HG02588 (cell line): Measurements from ENCODE around the gene CDK5.

ENCODE experiments used
- ATAC-seq: cut with Tn5 transposase; IDR thresholded peaks from one replicate; pipeline ENCODE4 v1.9.1; 2021; ENCODE audit warnings: mild to moderate bottlenecking, moderate library complexity; ENCODE audit not compliant: unreplicated experiment

The CDK5 gene

DNA sequence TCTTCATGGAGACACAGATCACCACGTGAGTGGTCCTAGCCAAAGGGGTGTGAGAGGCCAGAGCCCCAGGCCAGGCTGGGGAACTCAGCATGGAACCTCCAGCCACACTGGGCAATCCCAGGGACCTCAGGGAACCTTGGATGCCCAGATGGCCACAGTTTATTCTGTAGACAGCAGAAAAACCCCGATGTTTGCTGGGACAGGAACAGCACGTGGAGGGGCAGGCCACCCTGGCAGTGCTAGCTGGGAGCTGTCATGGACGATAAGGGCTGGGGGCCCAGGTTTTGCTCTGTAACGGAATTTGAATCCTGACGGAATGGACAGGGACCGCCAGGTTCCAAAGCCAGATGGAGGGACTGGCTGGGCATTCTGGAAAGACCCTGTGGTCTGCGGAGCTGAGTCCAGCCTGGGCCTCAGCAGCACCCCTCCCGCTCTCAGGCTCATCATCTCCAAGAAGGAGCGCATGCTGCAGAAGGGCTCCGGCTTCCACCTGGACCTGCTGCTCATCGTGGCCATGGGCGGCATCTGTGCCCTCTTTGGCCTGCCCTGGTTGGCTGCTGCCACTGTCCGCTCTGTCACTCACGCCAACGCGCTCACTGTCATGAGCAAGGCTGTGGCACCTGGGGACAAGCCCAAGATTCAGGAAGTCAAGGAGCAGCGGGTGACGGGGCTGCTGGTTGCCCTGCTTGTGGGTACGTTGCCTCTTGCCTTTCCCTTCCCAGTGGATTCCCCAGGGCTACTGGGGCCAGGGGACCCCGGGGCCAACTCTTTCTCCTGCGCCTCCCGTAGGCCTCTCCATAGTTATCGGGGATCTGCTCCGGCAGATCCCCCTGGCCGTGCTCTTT lies 17.3 kb upstream of the CDK5 start:
- no peak for ATAC-seq

DNA sequence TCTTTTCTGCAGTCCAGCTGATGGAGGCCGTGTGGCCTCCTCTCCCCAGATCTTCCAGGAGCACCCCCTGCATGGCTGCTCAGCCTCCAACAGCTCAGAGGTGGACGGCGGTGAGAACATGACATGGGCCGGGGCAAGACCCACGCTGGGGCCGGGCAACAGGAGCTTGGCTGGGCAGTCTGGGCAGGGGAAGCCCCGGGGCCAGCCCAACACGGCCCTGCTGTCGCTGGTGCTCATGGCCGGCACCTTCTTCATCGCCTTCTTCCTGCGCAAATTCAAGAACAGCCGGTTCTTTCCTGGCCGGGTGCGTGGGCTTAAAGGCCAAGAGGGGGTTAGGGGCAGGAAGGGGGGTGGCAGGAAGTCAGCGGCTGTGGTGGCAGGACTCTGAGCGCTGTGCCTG lies 16.3 kb upstream of the CDK5 start:
- no peak for ATAC-seq

DNA sequence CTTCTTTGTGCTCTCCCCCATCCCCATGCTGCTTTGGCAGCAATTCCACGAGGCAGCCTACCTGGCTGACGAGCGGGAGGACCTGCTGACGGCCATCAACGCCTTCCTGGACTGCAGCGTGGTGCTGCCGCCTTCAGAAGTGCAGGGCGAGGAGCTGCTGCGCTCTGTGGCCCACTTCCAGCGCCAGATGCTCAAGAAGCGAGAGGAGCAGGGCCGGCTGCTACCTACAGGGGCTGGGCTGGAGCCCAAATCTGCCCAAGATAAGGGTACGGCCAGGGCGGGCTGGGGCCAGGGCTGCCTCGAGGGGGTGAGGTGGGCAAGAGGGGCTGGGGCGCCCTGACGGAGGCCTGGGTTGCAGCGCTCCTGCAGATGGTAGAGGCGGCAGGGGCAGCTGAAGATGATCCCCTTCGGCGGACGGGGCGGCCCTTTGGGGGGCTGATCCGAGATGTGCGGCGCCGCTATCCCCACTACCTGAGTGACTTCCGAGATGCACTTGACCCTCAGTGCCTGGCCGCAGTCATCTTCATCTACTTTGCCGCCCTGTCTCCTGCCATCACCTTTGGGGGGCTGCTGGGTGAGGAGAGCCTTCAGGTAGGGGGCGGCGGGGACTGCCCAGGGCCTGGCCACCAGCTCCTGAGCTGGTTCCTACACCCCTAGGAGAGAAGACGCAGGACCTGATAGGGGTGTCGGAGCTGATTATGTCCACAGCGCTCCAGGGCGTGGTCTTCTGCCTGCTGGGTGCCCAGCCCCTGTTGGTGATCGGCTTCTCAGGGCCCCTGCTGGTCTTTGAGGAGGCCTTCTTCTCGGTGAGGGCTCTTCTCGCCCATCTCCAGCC lies 13.6 kb upstream of the CDK5 start:
- ATAC-seq = no peak

DNA sequence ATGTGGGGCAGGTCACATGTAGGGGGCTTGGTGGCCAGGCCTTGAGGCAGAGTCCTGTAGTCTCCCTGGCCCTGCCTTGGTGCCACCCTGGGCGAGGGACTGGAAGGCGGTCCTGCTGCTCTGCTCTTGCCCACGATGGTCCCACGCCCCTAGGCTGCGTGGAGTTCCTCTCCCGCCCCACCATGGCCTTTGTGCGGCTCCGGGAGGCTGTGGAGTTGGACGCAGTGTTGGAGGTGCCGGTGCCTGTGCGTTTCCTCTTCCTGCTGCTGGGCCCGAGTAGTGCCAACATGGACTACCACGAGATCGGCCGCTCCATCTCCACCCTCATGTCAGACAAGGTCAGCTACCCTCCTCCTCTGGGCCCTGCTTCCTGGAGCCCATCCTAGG lies 12.9 kb upstream of the CDK5 start:
- ATAC-seq = no peak

DNA sequence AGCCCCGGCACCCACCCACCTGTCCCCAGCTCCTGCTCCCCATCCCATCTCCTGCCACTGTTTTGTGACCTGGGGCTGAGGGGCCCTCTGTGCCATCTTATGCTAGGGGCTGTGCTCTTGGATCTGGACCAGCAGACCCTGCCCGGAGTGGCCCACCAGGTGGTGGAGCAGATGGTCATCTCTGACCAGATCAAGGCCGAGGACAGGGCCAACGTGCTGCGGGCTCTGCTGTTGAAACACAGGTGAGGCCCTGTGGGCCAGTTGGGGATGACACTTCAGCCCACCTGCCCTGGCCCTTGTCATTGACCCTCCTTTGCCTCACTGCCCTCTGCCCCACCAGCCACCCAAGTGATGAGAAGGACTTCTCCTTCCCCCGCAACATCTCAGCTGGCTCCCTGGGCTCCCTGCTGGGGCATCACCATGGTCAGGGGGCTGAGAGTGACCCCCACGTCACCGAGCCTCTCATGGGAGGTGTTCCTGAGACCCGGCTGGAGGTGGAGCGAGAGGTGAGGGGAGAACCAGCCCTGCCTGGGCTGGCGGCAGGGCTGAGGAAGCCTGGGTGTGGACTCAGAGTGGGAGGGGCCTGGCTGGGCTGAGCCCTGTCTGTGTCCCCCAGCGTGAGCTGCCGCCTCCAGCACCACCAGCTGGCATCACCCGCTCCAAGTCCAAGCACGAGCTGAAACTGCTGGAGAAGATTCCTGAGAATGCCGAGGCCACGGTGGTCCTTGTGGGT lies 12.3 kb upstream of the CDK5 start:
- no peak for ATAC-seq

DNA sequence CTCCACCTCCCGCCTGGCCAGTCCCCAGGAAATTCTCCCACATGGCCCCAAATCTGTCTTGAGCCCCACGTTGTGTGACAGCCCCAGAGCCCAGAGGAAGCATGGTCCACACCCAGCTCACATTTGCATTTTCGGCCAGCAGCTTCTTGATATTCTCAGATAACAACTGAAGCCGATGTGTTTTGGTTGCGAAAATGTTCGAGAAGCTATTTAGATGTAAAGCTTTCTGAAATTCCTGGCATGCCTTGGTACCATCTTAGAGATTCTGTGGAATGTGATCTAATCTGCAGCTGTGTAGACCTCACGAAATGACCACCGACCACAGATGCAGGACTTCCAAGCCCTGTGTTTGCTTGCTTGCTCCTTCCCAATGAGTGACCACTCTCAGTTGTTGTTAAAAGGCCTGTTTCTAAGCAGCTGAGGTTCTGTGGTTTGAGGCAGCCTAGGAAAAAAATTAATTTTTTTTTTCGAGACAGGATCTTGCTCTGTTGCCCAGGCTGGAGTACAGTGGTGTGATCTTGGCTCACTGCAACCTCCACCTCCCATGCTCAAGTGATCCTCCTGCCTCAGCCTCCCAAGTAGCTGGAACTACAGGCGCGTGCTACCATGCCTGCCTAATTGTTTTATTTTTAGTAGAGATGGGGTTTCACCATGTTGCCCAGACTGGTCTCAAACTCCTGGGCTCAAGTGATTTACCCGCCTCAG lies 10.5 kb upstream of the CDK5 start:
- ATAC-seq = no peak

DNA sequence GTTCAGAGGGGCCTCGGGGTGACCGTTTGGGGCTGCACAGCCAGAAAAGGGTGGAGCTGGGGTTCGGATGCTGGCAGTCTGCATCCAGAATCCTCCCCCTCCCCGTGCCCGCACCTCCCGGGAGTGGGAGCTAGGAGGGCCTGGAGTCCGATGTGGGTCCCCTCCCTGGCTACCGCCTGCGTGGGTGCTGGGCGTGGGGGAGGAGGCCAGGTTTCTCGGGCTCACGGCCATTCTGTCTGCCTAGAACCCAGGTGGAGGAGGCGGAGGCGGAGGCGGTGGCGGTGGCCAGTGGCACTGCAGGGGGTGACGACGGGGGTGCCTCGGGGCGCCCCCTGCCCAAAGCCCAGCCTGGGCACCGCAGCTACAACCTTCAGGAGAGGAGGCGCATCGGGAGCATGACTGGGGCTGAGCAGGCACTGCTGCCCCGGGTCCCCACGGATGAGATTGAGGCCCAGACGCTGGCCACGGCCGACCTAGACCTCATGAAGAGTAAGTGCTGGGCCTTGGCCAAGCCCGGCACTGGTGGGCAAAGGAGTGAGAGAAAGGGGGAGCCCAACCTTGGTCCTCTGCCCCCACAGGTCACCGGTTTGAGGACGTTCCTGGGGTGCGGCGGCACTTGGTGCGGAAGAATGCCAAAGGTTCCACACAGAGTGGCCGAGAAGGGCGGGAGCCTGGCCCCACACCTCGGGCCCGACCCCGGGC lies 8.7 kb upstream of the CDK5 start:
- no peak for ATAC-seq

DNA sequence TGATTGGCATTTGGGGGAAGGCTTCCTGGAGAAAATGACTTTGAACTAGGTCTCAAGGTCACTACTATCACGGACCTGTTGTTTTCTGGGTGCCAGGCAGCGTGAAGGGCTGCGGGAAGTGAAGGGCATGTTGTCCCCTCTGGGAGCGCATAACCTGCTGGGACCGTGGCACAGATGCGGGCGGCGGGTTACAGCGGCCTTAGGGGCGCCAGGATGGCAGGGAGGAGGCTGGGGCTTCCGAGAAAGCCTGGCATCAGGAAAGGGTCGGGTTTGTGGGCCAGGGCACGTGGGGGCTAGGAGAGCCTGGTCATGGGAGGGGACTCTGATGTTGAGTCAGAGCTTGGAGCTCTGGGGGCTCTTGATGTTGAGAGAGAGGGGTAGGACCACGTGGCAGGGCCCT lies 7.8 kb upstream of the CDK5 start:
- ATAC-seq = no peak

DNA sequence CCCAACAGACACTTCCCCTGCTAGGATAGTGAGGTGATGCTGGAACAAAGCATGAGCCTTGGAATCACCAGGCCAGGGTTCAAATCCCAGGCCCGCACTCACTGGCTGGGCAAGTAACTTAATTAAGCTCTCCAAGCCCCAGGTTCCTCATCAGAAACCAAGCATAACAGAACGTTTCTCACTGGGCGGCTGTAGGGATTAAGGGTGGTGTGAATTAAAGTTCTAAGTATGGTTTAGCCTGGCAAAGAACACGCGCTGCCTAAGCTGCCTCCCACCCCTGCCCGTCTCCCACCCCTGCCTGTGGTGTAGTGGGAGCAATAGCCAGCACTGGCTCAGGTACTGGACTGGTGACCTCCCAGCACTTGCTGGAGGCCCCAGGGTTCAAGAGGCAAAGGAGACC lies 7.3 kb upstream of the CDK5 start:
- ATAC-seq = no peak

DNA sequence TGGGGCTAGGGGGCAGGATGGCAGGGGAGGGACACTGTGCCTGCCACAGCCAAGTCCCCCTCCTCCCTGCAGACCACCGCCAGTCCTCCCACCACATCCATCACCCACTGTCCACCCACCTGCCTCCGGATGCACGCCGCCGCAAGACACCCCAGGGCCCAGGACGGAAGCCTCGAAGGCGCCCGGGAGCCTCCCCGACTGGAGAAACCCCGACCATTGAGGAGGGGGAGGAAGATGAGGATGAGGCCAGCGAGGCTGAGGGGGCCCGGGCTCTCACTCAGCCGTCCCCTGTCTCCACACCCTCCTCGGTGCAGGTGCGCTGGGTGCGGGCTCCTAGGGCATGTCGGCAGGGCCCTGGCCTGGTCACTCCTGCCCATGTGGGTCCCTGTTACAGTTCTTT lies 6.8 kb upstream of the CDK5 start:
- ATAC-seq = no peak

DNA sequence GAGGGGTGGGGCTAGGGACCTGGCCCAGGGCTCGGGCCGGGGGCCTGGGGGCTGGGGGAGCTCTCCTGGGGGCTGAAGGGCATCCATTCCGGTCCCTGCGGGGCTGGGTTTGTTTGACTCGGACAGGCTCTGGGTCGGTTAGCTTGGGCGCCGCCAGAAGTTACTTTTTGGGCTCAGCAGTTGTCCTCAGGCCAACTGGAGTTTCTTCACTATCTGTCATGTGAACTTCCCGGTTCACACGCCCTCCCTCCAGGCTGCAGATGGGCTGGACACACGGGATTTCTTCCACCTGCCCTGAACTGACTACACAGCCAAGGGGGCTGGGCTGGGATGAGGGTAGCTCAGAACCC lies 5.5 kb upstream of the CDK5 start:
- no peak for ATAC-seq

DNA sequence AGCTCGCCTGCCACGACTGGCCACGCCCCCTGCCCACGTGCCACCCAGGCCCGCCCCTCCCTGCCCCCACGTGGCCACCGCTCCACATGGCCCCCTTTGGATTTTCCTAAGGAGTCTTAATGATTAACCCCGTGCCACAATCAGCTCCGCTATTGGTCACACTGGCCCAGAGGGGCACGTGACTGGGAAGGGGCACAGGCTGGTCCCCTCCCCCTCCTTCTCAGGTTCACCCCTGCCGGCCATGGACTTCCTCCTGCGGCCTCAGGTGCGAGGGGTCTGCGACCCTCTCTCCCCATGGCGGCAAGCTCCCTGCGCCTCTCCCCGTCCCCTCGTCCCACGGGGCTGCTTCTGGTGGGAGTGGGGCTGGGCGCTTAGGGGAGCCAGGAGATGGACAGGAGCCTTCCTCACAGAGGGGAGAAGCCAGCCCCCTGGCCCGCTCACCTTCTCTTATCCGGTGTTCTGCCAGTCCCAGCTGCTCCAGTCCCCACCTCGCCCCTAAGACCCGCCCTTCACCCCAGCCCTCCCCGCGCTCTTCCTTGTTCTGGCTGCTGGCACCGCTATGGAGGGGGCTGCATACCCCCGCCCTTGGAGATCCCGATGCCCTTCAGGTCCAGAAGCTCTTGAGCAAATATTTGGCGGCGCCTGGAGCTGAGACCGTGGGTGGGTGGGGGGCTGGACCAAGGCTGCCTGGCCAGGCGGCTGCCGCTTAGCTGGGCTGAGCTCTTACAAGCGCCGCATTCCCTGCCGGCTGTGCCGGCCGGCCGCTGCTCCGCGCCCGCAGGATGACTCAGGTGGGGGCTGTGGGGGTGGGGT lies 4.9 kb upstream of the CDK5 start:
- no peak for ATAC-seq

DNA sequence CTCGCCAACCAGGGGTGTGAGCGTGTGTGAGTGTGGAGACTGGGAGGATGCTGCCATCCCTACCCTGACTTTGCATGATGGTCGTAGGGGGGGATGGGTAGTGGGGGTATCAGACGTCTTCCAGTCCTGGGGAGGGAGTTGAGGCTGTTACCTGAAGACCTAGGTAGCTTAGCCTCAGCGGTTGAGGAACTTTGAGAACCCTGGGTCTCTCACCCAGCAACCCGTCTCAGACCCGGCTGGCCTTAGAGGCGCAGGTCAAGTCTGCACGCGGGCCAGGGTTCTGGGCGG lies 4.4 kb upstream of the CDK5 start:
- no peak for ATAC-seq

DNA sequence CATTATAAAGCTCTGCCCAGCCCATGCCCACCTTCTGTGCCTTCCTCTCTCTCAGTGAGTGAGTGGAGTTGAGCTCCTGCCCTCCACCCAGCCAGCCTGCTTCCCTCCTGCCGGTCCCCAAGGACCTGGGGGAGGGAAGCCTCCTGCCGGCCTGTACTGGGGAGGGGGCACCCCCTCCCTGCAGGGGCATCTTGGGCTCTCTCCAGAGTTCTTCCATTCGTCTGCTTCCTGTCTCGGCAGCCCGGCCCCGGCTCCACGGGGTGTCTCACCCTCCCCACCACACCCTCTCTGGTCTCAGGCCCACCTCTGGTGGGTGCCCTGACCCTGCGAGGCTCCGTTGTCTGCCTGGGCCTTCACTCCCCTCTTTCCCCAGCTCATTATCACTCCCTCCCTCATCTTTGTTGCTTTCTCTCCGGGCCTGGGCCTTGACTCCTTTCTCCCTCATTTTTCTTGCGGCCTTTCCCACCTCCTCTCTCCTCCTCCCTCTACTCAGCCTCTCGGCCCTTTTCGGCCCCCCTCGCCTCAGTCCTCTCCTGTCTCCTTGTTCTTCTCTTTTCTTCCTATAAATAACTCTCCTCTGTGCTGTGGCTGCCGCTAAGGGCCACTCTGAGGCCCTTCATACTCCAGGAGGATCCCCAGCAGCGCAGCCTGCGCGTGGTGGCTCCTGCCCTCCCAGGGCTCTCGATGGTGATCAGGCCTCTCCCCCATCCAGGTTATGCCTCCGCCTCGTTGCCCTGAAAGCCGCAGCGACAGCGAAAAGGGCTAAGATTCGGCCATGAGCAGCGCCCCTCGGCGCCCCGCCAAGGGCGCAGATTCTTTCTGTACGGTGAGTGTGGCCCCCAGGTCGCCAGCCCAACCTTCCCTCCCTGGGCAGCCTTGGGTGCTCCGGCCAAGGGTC lies 3.8 kb upstream of the CDK5 start:
- ATAC-seq = no peak

DNA sequence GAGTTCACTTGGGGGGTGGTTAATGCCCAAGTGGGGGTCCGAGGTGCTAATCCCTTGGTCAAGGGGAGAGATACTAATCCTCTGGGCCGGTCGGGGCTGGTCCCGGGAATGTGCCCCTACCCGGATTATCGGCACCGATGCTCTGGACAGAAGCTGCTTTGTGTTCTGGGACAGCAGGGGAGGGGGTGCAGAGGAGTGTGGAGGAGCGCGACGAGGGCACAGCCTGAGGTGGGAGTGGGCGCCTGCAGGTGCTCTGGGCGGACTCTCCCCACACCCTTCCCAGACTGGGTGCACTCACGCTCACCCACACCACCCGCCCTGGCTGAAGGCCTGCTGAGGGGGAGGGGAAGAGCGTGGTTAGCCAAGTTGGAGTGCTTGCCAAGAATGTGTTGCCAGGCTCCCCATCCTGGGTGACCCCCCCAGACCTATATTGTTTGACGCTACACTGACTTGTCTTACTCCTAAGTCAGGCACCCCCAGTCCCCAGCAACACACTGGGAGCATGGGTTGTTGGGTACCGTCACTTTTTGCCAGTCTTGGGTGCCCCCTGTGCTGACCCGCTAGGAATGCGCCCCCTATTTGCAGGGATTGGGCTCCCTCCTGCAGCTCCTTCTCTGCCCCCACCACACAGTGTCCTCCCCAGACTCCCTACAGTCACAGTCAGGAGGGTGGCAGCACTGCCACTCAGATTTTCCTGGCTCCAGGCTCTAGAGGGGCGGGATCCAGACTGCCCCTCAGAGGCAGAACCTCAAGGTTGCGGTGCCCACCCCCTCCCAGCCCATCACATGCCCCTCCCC lies 2.9 kb upstream of the CDK5 start:
- no peak for ATAC-seq

DNA sequence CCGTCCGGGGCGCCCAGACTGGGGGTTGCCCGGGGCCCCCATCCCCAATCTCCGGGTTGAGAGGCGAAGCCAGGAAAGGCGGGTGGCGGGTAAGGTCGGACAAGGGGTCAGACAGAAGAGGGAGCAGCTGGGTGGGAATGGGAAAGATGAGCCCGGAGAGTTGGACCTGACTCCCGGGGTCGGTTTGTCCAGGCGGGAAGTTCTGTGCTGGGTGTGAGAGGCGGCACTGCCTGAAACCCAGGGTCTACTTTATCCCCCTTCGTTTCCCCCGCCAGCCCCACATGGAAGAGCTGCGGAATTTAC lies 2.4 kb upstream of the CDK5 start:
- ATAC-seq = no peak

DNA sequence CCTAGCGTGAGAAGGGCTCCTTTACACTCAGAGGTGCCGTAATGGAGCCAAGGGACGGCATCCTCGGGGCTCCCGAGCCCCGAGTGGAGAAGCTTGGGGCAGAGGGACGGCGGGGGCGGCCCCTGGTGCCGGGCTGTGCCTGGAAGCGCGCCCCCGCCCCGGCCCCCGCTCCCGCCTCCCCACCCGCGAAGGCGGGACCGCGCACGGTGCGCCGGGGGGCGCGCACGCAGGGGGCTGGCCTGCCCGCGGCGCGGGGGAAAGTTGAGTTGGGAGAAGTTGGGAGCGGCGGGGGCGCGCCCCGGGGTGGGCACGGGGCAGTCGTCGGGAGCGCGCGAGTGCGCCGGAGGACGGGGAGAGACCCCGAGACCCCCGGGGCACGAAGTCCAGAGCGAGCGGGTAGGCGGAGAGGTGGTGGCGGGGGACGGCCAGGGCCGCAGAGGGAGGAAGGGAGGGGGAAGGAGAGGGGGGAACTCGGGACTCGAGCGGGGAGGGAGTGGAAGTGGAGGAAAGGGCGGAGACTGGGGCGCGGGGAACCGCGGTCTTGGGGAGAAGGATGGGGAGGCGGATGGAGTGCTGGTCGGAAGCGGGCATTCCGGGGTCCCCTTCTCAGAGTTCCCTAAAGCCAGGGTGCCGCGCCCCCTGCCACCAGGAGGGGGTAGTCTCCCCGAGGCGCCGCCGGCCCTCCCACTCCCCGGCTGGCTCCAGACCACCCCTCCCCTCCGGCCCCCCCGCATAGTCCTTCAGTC lies 1.8 kb upstream of the CDK5 start, which contains the start of gene SLC4A2:
TSS of gene SLC4A2 (plus strand) at position 223 of the 746 bp plus-strand sequence. CDS start 2,399 bp downstream, outside the sequence.
- peak; percentile 34 for ATAC-seq
